ENCODE data around the gene ZNF30. TPM values are rescaled to one million over a fixed set of nuclear protein-coding genes. Genes with fewer than 3 reads are reported as not detected.

The ZNF30 gene
- total RNA-seq, 6 experiments from 2014 or later, result 0.95 to 4.0 (median 1.4) TPM

DNA sequence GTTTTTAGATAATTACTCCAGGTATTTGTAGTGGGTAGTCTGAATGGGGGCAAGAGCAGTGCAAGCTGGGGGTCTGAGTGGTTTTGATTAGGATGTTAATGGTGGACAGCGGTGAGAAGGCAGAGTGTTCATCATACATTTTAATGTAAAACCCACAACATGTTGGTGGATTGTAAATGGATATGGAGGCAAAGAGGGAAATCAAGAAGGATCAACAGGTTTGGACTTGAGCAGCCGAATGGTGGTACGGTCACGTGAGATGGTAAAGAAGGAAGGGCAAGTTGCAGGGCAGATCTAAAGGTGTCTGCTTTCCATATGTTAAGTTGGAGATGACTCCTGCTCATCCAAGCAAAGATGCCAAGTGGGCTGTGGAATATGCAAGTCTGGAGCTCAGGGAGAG is 9.5 kb downstream of the ZNF30 start:
- 98% methylated on average over 4 of the region's 4 CpGs for WGBS (ENCODE audit: insufficient coverage, low coverage, low lambda C conversion rate, missing lambda C conversion rate)
- TF ChIP-seq, protein P1, sequence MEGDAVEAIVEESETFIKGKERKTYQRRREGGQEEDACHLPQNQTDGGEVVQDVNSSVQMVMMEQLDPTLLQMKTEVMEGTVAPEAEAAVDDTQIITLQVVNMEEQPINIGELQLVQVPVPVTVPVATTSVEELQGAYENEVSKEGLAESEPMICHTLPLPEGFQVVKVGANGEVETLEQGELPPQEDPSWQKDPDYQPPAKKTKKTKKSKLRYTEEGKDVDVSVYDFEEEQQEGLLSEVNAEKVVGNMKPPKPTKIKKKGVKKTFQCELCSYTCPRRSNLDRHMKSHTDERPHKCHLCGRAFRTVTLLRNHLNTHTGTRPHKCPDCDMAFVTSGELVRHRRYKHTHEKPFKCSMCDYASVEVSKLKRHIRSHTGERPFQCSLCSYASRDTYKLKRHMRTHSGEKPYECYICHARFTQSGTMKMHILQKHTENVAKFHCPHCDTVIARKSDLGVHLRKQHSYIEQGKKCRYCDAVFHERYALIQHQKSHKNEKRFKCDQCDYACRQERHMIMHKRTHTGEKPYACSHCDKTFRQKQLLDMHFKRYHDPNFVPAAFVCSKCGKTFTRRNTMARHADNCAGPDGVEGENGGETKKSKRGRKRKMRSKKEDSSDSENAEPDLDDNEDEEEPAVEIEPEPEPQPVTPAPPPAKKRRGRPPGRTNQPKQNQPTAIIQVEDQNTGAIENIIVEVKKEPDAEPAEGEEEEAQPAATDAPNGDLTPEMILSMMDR (IDR thresholded peaks at IDR 0.05), result no peak
- TF ChIP-seq POLR2A (IDR thresholded peaks at IDR 0.05), result no peak
- peaks cover 0 to 37% (median 16%) of the 10 kb centered on the region in 4 donors for H3K36me3 ChIP-seq

DNA sequence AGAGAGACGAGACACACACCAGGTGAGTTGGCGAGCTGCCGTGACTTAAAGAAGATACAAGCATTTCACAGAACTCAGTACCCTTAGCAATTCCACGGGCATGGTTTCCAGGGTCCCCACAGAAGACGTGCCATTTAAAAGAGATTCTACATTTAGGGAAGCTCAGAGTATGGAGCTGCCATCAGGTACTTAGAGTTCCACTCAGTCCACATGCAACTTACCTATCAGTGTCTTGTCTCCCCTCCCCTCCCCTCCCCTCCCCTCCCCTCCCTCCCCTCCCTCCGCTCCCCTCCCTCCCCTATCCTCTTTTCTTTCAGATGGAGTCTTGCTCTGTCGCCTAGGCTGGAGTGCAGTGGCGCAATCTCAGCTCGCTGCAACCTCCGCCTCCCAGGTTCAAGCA is 12.2 kb downstream of the ZNF30 start:
- Histone ChIP-seq H3K4me3 (no peak overlapping the region), H3K27ac (no peak overlapping the region), H3K4me1 (no peaks in the 10 kb centered on the region), H3K9me3 (peaks cover 0 to 21% (median 4%) of the 10 kb centered on the region in 4 donors), H3K27me3 (no peaks in the 10 kb centered on the region), H3K36me3 (peaks cover 0 to 19% (median 8%) of the 10 kb centered on the region in 4 donors)
- whole genome bisulfite sequencing (ENCODE audit: insufficient coverage, low coverage, low lambda C conversion rate, missing lambda C conversion rate), result 96% methylated on average over 10 of the region's 10 CpGs
- no peak for ATAC-seq
- no peak for DNase-seq
- TF ChIP-seq, protein P1 (IDR thresholded peaks at IDR 0.05), result no peak
- TF ChIP-seq POLR2A (IDR thresholded peaks at IDR 0.05), result no peak
- intact Hi-C loops (cut with DNase I), result no loop called here

More for the DNA sequence above, 9.5 kb downstream of the ZNF30 start:
- intact Hi-C loops (cut with DNase I), result no loop called here
- H3K4me1 ChIP-seq, result no peaks in the 10 kb centered on the region
- DNase-seq, result no peak
- H3K27ac ChIP-seq, result no peak overlapping the region
- no peak for ATAC-seq
- no peaks in the 10 kb centered on the region for H3K9me3 ChIP-seq
- H3K27me3 ChIP-seq, result no peaks in the 10 kb centered on the region
- H3K4me3 ChIP-seq, result no peak overlapping the region

DNA sequence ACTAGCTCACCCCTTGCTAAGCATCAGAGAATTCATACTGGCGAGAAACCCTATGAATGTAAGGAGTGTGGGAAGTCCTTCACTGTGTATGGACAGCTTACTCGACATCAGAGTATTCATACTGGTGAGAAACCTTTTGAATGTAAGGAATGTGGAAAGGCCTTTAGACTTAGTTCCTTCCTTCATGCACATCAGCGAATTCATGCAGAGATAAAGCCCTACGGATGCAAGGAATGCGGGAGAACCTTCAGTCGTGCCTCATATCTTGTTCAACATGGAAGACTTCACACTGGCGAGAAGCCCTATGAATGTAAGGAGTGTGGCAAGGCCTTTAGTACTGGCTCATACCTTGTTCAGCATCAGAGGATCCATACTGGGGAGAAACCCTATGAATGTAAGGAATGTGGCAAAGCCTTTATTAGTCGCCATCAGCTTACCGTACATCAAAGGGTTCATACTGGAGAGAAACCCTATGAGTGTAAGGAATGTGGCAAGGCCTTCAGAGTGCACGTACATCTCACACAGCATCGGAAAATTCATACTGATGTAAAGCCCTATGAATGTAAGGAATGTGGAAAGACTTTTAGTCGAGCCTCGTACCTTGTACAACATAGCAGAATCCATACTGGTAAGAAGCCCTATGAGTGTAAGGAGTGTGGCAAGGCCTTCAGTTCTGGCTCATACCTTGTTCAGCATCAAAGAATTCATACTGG is 17.3 kb downstream of the ZNF30 start:
- intact Hi-C loops (cut with DNase I), result no loop called here
- TF ChIP-seq POLR2A (IDR thresholded peaks at IDR 0.05), result no peak
- TF ChIP-seq, protein P1 (IDR thresholded peaks at IDR 0.05), result no peak
- Histone ChIP-seq H3K4me3 (no peak overlapping the region), H3K4me1 (no peaks in the 10 kb centered on the region), H3K27ac (no peak overlapping the region), H3K9me3 (peaks cover 0 to 44% (median 15%) of the 10 kb centered on the region in 4 donors), H3K27me3 (no peaks in the 10 kb centered on the region), H3K36me3 (peaks cover 0 to 11% (median 2%) of the 10 kb centered on the region in 4 donors)
- no peak for ATAC-seq
- 98% methylated on average over 8 of the region's 13 CpGs for WGBS (ENCODE audit: insufficient coverage, low coverage, low lambda C conversion rate, missing lambda C conversion rate)
- no peak for DNase-seq

DNA sequence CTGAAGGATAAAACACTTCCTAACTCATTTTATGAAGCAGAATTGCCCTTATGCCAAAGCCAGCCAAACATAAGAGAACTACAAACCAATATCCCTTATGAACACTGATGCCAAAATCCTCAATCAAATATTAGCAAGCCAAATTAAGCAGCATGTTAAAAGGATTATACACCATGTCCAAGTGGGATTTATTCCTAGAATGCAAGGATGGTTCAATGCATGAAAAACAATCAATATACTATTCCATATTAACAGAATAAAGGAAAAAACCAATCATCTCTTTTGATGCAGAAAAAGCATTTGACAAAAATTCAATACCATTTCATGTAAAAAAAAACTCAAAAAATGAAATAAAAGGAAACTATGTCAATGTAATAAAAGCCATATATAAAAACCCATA is 26.4 kb downstream of the ZNF30 start:
- H3K4me1 ChIP-seq, result no peaks in the 10 kb centered on the region
- H3K4me3 ChIP-seq, result no peak overlapping the region
- no peaks in the 10 kb centered on the region for H3K27me3 ChIP-seq
- no peak for ATAC-seq
- H3K36me3 ChIP-seq, result peaks cover 0 to 10% (median under 1%) of the 10 kb centered on the region in 4 donors
- H3K27ac ChIP-seq, result no peak overlapping the region
- peaks cover 3 to 34% (median 15%) of the 10 kb centered on the region in 4 donors for H3K9me3 ChIP-seq
- TF ChIP-seq, protein P1 (IDR thresholded peaks at IDR 0.05), result no peak
- intact Hi-C loops (cut with DNase I), result no loop called here
- no peak for DNase-seq
